Adrenal gland (tissue), 12 donors: ENCODE measurements around the gene IL1RAPL1. TPM values are rescaled to one million over a fixed set of nuclear protein-coding genes. Genes with fewer than 3 reads are reported as not detected.

Source experiments
- DNase-seq, 7 donors: peaks; one replicate each; pipeline ENCODE4 v3.0.0-alpha.2; 2019 to 2020
- H3K27ac ChIP-seq, 5 donors: fragments of 200-600 bp; sonication (generic) in 4 of 5; 1 replicate in 3 of 5; 2 replicates in 2 of 5; pipeline versions ENCODE4 v1.5.1 to v1.8.0; 2016 to 2020; ENCODE audit warnings: mild to moderate bottlenecking in 1 of 5
- H3K27me3 ChIP-seq: fragments of 200-600 bp; 2 replicates; pipeline ENCODE4 v1.8.0; 2021
- H3K36me3 ChIP-seq, 2 donors: fragments of 200-600 bp; replicated peaks in 1 of 2; 1 replicate in 1 of 2; 2 replicates in 1 of 2; pipeline versions ENCODE4 v1.5.1 to v1.8.0; 2018 to 2022
- H3K4me1 ChIP-seq, 2 donors: fragments of 200-600 bp; replicated peaks in 1 of 2; 1 replicate in 1 of 2; 2 replicates in 1 of 2; pipeline versions ENCODE4 v1.5.1 to v1.8.0; 2018 to 2021
- H3K4me3 ChIP-seq, 4 donors: fragments of 200-600 bp; sonication (generic) in 3 of 4; one replicate each; pipeline ENCODE4 v1.5.1; 2016 to 2018
- H3K9me3 ChIP-seq, 3 donors: fragments of 200-600 bp; sonication (generic) in 1 of 3; replicated peaks in 1 of 3; 1 replicate in 2 of 3; 2 replicates in 1 of 3; pipeline versions ENCODE4 v1.5.1 to v1.8.0; 2016 to 2021
- POLR2A ChIP-seq, 2 donors: fragments of 450-650 bp; IDR thresholded peaks; one replicate each; pipeline ENCODE4 v1.6.1; 2017; ENCODE audit warnings: antibody characterized with exemption in 2 of 2, mild to moderate bottlenecking in 2 of 2, moderate library complexity in 1 of 2
- WGBS, 4 donors: extraction: QIAGEN DNeasy Blood & Tissue Kit in 2 of 4; methylation state at CpG; one replicate each; pipeline versions ENCODE4 v1.1.5 to v1.1.7; 2013 to 2017; 5-methylcytosine and 5-hydroxymethylcytosine counted together
- intact Hi-C, 2 donors: fragments of 100-400 bp; cut with DNase I; formaldehyde crosslinking; loops; one replicate each; pipeline versions ENCODE4 v1.14.1 to v1.15.0; 2022 to 2023
- polyA plus RNA-seq, 3 donors: library from polyadenylated mRNA; stranded (reverse); fragments of 200-250 nt in 2 of 3; fragments of 350-450 nt in 1 of 3; fragmentation: Illumina TruSeq in 1 of 3; extraction: RNeasy Lipid Tissue Mini Kit (QIAGEN cat#74804) in 1 of 3; gene quantifications; one replicate each; pipeline ENCODE4 v1.2.3, GENCODE V29; 2013 to 2014
- total RNA-seq, 9 donors: library from RNA; depleted of rRNA in 4 of 9; stranded (reverse); fragments of >200 nt in 4 of 9; fragments of 120-200 nt in 1 of 9; fragmentation: NEBNext Ultra II Directional in 1 of 9; extraction: Animal tissue kit (Norgen Biotek cat#: 25700) in 1 of 9; gene quantifications; one replicate each; pipeline versions ENCODE4 v1.1.0 to v1.2.4, GENCODE V29; 2013 to 2023
- TF ChIP-seq, protein P1 (sequence below), 6 experiments: fragments of 450-650 bp in 4 of 6; fragments of 200-600 bp in 2 of 6; sonication (generic) in 1 of 6; IDR thresholded peaks; 1 replicate in 5 of 6; 2 replicates in 1 of 6; pipeline versions ENCODE4 v1.5.1 to v1.8.0; 2016 to 2021; ENCODE audit warnings: antibody characterized with exemption in 6 of 6, mild to moderate bottlenecking in 2 of 6, moderate library complexity in 1 of 6
- donor health status: healthy with polysubstance abuse.
- donor health status: Bipolar disorder and iron deficiency.
- donor health status: DM: yes; HTN: yes; CAD: no.
- donor health status: DM: no; HTN: no; CAD: no.
- donor health status: DM: no; HTN: no; CAD: no.
- donor health status: DM: yes; HTN: yes; CAD: no.

IL1RAPL1 gene
- total and polyA plus RNA-seq, 12 donors: 1.1 TPM; not detected in 11

GRCh38 chrX:29643181-29643580 is 1055.9 kb downstream of the IL1RAPL1 start:
- Histone ChIP-seq H3K27me3 (peaks cover 4% of the 10 kb centered on the region), H3K36me3 (no peaks in the 10 kb centered on the region), H3K27ac (no peak overlapping the region), H3K4me3 (no peak overlapping the region), H3K4me1 (no peaks in the 10 kb centered on the region), H3K9me3 (no peaks in the 10 kb centered on the region)
- DNase-seq: no peak
- intact Hi-C loops: no loop called here
- TF ChIP-seq, protein P1, sequence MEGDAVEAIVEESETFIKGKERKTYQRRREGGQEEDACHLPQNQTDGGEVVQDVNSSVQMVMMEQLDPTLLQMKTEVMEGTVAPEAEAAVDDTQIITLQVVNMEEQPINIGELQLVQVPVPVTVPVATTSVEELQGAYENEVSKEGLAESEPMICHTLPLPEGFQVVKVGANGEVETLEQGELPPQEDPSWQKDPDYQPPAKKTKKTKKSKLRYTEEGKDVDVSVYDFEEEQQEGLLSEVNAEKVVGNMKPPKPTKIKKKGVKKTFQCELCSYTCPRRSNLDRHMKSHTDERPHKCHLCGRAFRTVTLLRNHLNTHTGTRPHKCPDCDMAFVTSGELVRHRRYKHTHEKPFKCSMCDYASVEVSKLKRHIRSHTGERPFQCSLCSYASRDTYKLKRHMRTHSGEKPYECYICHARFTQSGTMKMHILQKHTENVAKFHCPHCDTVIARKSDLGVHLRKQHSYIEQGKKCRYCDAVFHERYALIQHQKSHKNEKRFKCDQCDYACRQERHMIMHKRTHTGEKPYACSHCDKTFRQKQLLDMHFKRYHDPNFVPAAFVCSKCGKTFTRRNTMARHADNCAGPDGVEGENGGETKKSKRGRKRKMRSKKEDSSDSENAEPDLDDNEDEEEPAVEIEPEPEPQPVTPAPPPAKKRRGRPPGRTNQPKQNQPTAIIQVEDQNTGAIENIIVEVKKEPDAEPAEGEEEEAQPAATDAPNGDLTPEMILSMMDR (IDR thresholded peaks at IDR 0.05): no peak
- TF ChIP-seq POLR2A (IDR thresholded peaks at IDR 0.05): no peak
- WGBS, 4 donors: 71 to 92% (median 83%) methylated on average over 2 of the region's 2 CpGs

GRCh38 chrX:29648161-29648560 is 1060.9 kb downstream of the IL1RAPL1 start:
- H3K27me3 ChIP-seq: no peaks in the 10 kb centered on the region
- no peaks in the 10 kb centered on the region for H3K36me3 ChIP-seq
- H3K27ac ChIP-seq: no peak overlapping the region
- TF ChIP-seq POLR2A (IDR thresholded peaks at IDR 0.05): no peak
- TF ChIP-seq, protein P1 (IDR thresholded peaks at IDR 0.05): no peak
- no peak overlapping the region for H3K4me3 ChIP-seq
- no peaks in the 10 kb centered on the region for H3K9me3 ChIP-seq
- no peaks in the 10 kb centered on the region for H3K4me1 ChIP-seq
- DNase-seq: no peak
- WGBS, 4 donors: 71 to 85% (median 80%) methylated on average over 1 of the region's 1 CpG
- intact Hi-C loops: no loop called here

- H3K36me3 ChIP-seq: no peaks in the 10 kb centered on the region
- no peaks in the 10 kb centered on the region for H3K4me1 ChIP-seq
- TF ChIP-seq POLR2A (IDR thresholded peaks at IDR 0.05): no peak
- TF ChIP-seq, protein P1 (IDR thresholded peaks at IDR 0.05): no peak
- 19 to 58% (median 37%) methylated on average over 1 of the region's 1 CpG for WGBS, 4 donors
- no peaks in the 10 kb centered on the region for H3K27me3 ChIP-seq
- H3K27ac ChIP-seq: no peak overlapping the region
- no peak for DNase-seq
- H3K4me3 ChIP-seq: no peak overlapping the region
- no peaks in the 10 kb centered on the region for H3K9me3 ChIP-seq
- intact Hi-C loops: no loop called here
Observed at GRCh38 chrX:29652484-29652883, 1065.2 kb downstream of the IL1RAPL1 start.

DNA sequence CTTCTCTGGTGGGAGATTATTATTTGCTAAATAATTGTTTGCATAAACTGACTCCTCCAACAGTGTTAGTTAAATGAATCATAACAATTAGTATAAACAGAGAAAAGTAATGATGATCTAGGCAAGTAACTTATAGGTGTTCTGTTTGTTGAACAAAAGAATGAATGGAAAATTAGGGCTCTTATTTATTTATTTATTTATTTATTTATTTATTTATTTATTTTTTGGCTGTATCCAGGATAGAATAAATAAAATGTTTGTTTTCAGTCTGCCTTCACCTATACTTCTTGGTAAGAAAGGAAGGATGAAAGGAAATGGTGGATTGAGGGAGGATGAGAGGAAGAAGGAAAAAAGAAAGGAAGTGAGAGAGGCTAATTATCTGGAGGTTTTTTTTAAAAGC is 1066.5 kb downstream of the IL1RAPL1 start:
- DNase-seq: no peak

More for the DNA sequence above, 1066.5 kb downstream of the IL1RAPL1 start:
- Histone ChIP-seq H3K9me3 (no peaks in the 10 kb centered on the region), H3K27me3 (no peaks in the 10 kb centered on the region), H3K36me3 (no peaks in the 10 kb centered on the region), H3K27ac (no peak overlapping the region), H3K4me3 (no peak overlapping the region), H3K4me1 (no peaks in the 10 kb centered on the region)
- intact Hi-C loops: no loop called here
- no peak for TF ChIP-seq POLR2A (IDR thresholded peaks at IDR 0.05)
- TF ChIP-seq, protein P1 (IDR thresholded peaks at IDR 0.05): no peak
